DOHH2 (cell line): ENCODE data around the gene SHLD1.

Experiments
- H3F3A ChIP-seq: fragments of 200-600 bp; sonication (generic), shearing (Covaris generic); 2 replicates; pipeline ENCODE4 v1.6.0; 2016; ENCODE audit warnings: antibody characterized with exemption, mild to moderate bottlenecking; ENCODE audit not compliant: control insufficient read depth, insufficient read depth
- H3K27ac ChIP-seq: fragments of 200-600 bp; sonication (generic); 2 replicates; pipeline ENCODE4 v1.5.1; 2014; ENCODE audit warnings: low read depth, mild to moderate bottlenecking, low read length, moderate library complexity
- H3K27me3 ChIP-seq: fragments of 200-600 bp; sonication (generic); 2 replicates; pipeline ENCODE4 v1.6.1; 2014; ENCODE audit warnings: mild to moderate bottlenecking, low read length, mixed read lengths; ENCODE audit not compliant: control insufficient read depth
- H3K36me3 ChIP-seq: fragments of 200-600 bp; sonication (generic); 2 replicates; pipeline ENCODE4 v1.6.1; 2014; ENCODE audit warnings: mild to moderate bottlenecking, low read length, moderate library complexity, mixed read lengths; ENCODE audit not compliant: control insufficient read depth
- H3K4me1 ChIP-seq: fragments of 200-600 bp; sonication (generic); 2 replicates; pipeline ENCODE4 v1.6.1; 2014; ENCODE audit warnings: mild to moderate bottlenecking, low read length, mixed read lengths; ENCODE audit not compliant: control insufficient read depth
- H3K4me2 ChIP-seq: fragments of 200-600 bp; sonication (generic); 2 replicates; pipeline ENCODE4 v1.6.0; 2014; ENCODE audit warnings: mild to moderate bottlenecking, low read length, moderate library complexity
- H3K4me3 ChIP-seq: fragments of 200-600 bp; sonication (generic); 2 replicates; pipeline ENCODE4 v1.5.1; 2014; ENCODE audit warnings: mild to moderate bottlenecking, low read length, mixed read lengths
- H3K79me2 ChIP-seq: fragments of 200-600 bp; sonication (generic); 2 replicates; pipeline ENCODE4 v1.6.1; 2014; ENCODE audit warnings: mild to moderate bottlenecking, low read length, mixed read lengths; ENCODE audit not compliant: control insufficient read depth
- H3K9me2 ChIP-seq: fragments of 200-600 bp; sonication (generic); replicated peaks from 2 replicates; pipeline ENCODE4 v1.6.1; 2014; ENCODE audit warnings: mild to moderate bottlenecking, low read length, mixed read lengths; ENCODE audit not compliant: control insufficient read depth
- H3K9me3 ChIP-seq: fragments of 200-600 bp; sonication (generic); 2 replicates; pipeline ENCODE4 v1.6.1; 2014; ENCODE audit warnings: antibody characterized with exemption, low read length, mixed read lengths; ENCODE audit not compliant: control insufficient read depth, insufficient read depth
- H4K20me1 ChIP-seq: fragments of 200-600 bp; sonication (generic); 2 replicates; pipeline ENCODE4 v1.6.0; 2014; ENCODE audit warnings: low read depth, mild to moderate bottlenecking, antibody characterized with exemption, low read length, moderate library complexity; ENCODE audit not compliant: control insufficient read depth, insufficient read depth
- CTCF ChIP-seq: fragments of 200-600 bp; sonication (generic); IDR thresholded peaks from one replicate; pipeline ENCODE4 v1.5.1; 2014; ENCODE audit warnings: antibody characterized with exemption, mild to moderate bottlenecking, low read depth, low read length; ENCODE audit not compliant: poor library complexity, severe bottlenecking
- EZH2phosphoT487 ChIP-seq: fragments of 200-600 bp; sonication (generic); IDR thresholded peaks from 2 replicates; pipeline ENCODE4 v1.6.1; 2017; ENCODE audit warnings: borderline replicate concordance, mild to moderate bottlenecking, antibody characterized with exemption, low read length, moderate library complexity, mixed read lengths

The SHLD1 gene

DNA sequence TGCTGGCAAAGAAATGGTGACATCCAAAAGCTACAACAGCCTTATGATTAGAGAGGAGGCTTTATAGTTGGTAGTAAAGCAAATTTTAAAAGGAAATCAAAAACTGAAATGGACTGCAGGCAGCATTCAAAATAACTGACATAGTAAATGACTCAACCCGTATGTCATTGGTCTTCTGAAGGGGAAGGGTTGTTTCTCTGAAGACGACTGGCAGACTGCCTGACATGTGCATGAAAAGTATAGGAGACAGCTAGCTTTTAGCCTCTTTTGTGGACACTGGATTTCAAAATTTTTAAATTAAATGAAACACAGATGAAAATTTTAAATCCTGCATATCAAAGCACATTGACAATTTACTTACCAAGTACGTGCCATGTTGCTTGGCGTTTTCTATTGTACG is 109.4 kb downstream of the SHLD1 start:
- TF ChIP-seq EZH2phosphoT487 (no peak), CTCF (no peak)
- no peak overlapping the region for H3K27ac ChIP-seq
- no peak overlapping the region for H3K4me3 ChIP-seq
- H3K4me1 ChIP-seq: no peaks in the 10 kb centered on the region
- no peaks in the 10 kb centered on the region for H3K79me2 ChIP-seq
- no peaks in the 10 kb centered on the region for H3F3A ChIP-seq
- H3K4me2 ChIP-seq: no peak overlapping the region
- H3K9me3 ChIP-seq: no peaks in the 10 kb centered on the region
- H3K9me2 ChIP-seq: no peaks in the 10 kb centered on the region
- H3K36me3 ChIP-seq: no peaks in the 10 kb centered on the region
- H3K27me3 ChIP-seq: no peaks in the 10 kb centered on the region
- H4K20me1 ChIP-seq: no peaks in the 10 kb centered on the region

GRCh38 chr20:5862703-5863039 is 112.5 kb downstream of the SHLD1 start:
- H3K9me3 ChIP-seq: no peaks in the 10 kb centered on the region
- no peaks in the 10 kb centered on the region for H3K27me3 ChIP-seq
- H3K4me2 ChIP-seq: no peak overlapping the region
- no peak overlapping the region for H3K4me3 ChIP-seq
- H3K36me3 ChIP-seq: no peaks in the 10 kb centered on the region
- H3K79me2 ChIP-seq: no peaks in the 10 kb centered on the region
- H3K9me2 ChIP-seq: no peaks in the 10 kb centered on the region
- TF ChIP-seq CTCF: no peak
- TF ChIP-seq EZH2phosphoT487: no peak
- H3K27ac ChIP-seq: no peak overlapping the region
- H3F3A ChIP-seq: no peaks in the 10 kb centered on the region
- no peaks in the 10 kb centered on the region for H4K20me1 ChIP-seq
- no peaks in the 10 kb centered on the region for H3K4me1 ChIP-seq

- no peaks in the 10 kb centered on the region for H3K4me1 ChIP-seq
- H3F3A ChIP-seq: no peaks in the 10 kb centered on the region
- H3K36me3 ChIP-seq: no peaks in the 10 kb centered on the region
- H3K9me3 ChIP-seq: no peaks in the 10 kb centered on the region
- H3K27ac ChIP-seq: no peak overlapping the region
- H3K4me2 ChIP-seq: no peak overlapping the region
- no peaks in the 10 kb centered on the region for H3K27me3 ChIP-seq
- no peak overlapping the region for H3K4me3 ChIP-seq
- TF ChIP-seq EZH2phosphoT487 (no peak), CTCF (no peak)
- H4K20me1 ChIP-seq: no peaks in the 10 kb centered on the region
- no peaks in the 10 kb centered on the region for H3K9me2 ChIP-seq
- H3K79me2 ChIP-seq: no peaks in the 10 kb centered on the region
These were observed 113.0 kb downstream of the SHLD1 start for GRCh38 chr20:5863040-5863833.
